ENCODE measurements around the gene MDC1.
"Not testable (repeated sequence)": the region's sequence is repeated elsewhere in the genome, so short reads cannot be mapped to it uniquely, and the experiment has no call there.

Gene MDC1

GRCh38 chr6:30683980-30684338 is 33.1 kb downstream of the MDC1 start:
- DNase-seq: no peak

GRCh38 chr6:30683183-30683979 is 33.7 kb downstream of the MDC1 start:
- no peak for DNase-seq

- no peak for DNase-seq
These were observed 34.7 kb downstream of the MDC1 start for GRCh38 chr6:30682143-30683117.

- DNase-seq: no peak
These were observed 35.3 kb downstream of the MDC1 start for GRCh38 chr6:30681766-30682142.

GRCh38 chr6:30679765-30680535 is 37.1 kb downstream of the MDC1 start:
- no peak for DNase-seq

- peak; percentile 78 for DNase-seq
These were observed 37.9 kb downstream of the MDC1 start for GRCh38 chr6:30678964-30679726.

GRCh38 chr6:30676660-30677285 is 40.3 kb downstream of the MDC1 start:
- no peak for DNase-seq

- DNase-seq: peak; percentile 91
These were observed 44.4 kb downstream of the MDC1 start, which contains the start of gene DHX16 for GRCh38 chr6:30672445-30673253. DHX16 (minus strand) TSS chr6:30673006; CDS start chr6:30672841, 165 bp downstream.

GRCh38 chr6:30670760-30671527 is 46.1 kb downstream of the MDC1 start:
- DNase-seq: no peak

- not testable (repeated sequence) for DNase-seq
These were observed 50.8 kb downstream of the MDC1 start for GRCh38 chr6:30666300-30666699.

GRCh38 chr6:30664994-30665767 is 51.9 kb downstream of the MDC1 start:
- DNase-seq: no peak

GRCh38 chr6:30657922-30658321 is 59.2 kb downstream of the MDC1 start:
- DNase-seq: not testable (repeated sequence)

GRCh38 chr6:30657454-30657853 is 59.6 kb downstream of the MDC1 start:
- peak; percentile 12 for DNase-seq

- DNase-seq: no peak
These were observed 60.6 kb downstream of the MDC1 start for GRCh38 chr6:30656513-30656912.

GRCh38 chr6:30655743-30656094 is 61.4 kb downstream of the MDC1 start:
- no peak for DNase-seq

- DNase-seq: no peak
These were observed 62.0 kb downstream of the MDC1 start for GRCh38 chr6:30654798-30655742.

GRCh38 chr6:30651143-30651542 is 65.9 kb downstream of the MDC1 start:
- no peak for DNase-seq
